ENCODE data around the gene TTC28.

DNA sequence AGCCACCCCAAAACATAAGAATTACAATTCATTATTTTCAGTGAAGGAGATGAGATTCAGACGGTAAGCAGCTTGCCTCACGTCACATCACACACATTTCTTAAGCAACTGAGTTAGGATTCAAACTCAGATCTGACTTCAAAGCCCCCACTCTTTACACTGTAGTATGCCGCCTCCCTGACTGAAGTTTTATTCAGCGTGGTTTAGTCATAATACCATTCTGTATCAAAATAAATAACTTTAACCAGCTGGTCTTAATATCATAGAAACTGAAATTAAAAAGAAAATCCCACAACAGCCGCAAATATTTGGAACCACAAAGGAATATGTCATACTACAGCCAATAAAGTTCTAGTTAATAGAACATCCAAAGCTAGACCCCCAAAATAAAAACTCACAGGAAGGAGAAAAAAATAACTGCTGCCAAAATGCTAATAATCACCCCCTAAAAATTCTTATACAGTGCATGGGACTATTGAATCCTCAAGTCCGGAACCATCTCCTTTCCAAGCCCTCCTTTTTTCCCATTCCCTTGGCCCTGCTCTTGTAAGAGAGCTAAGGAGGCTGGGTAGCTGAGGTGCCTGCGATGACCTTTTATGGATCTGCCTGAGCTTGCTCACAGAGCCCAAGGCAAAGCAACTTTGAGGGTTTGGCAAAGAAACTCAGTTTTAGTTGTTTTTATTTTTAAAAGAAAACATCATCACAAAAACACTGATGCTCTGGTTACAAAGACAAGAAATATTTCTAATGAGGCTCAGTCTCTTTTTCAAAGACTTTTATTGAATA is 334.5 kb downstream of the TTC28 start:
- TF ChIP-seq, protein P1, sequence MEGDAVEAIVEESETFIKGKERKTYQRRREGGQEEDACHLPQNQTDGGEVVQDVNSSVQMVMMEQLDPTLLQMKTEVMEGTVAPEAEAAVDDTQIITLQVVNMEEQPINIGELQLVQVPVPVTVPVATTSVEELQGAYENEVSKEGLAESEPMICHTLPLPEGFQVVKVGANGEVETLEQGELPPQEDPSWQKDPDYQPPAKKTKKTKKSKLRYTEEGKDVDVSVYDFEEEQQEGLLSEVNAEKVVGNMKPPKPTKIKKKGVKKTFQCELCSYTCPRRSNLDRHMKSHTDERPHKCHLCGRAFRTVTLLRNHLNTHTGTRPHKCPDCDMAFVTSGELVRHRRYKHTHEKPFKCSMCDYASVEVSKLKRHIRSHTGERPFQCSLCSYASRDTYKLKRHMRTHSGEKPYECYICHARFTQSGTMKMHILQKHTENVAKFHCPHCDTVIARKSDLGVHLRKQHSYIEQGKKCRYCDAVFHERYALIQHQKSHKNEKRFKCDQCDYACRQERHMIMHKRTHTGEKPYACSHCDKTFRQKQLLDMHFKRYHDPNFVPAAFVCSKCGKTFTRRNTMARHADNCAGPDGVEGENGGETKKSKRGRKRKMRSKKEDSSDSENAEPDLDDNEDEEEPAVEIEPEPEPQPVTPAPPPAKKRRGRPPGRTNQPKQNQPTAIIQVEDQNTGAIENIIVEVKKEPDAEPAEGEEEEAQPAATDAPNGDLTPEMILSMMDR (IDR thresholded peaks at IDR 0.05), result no peak
- no peak for TF ChIP-seq POLR2A (IDR thresholded peaks at IDR 0.05)
